Measurements from ENCODE around the gene TMEM184B.

DNA sequence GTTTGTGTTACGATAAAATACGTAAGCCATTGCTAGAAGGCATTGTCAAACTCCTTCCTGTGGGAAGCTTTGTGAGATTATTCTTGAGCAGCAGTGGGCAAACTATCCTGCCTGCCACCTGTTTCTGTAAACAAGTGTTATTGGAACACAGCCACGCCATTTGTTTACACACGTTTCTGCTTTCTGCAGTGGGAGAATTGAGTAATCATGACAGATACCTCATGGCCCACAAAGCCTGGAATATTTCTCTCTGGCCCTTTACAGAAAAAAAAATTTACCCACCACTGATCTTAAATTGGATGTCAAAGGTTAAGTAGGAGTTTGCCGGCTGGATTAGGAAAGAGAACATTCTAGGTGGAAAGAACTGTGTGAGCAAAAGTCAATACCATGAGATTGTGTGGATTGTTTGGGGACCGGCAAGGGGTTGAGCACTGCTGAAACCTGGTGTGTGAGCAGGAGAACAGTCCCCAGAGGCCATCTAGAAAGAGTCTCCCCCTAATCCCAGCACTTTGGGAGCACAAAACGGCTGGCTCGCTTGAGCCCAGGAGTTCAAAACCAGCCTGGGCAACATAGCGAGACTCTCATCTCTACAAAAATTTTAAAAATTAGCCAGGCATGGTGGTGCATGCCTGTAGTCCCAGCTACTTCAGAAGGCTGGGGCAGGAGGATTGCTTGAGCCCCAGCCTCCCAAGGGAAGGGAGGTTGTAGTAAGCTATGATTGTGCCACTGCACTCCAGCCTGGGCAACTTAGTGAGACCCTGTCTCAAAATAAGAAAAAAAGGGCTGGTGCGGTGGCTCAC is 85.2 kb downstream of the TMEM184B start:
- TF ChIP-seq, protein P1, sequence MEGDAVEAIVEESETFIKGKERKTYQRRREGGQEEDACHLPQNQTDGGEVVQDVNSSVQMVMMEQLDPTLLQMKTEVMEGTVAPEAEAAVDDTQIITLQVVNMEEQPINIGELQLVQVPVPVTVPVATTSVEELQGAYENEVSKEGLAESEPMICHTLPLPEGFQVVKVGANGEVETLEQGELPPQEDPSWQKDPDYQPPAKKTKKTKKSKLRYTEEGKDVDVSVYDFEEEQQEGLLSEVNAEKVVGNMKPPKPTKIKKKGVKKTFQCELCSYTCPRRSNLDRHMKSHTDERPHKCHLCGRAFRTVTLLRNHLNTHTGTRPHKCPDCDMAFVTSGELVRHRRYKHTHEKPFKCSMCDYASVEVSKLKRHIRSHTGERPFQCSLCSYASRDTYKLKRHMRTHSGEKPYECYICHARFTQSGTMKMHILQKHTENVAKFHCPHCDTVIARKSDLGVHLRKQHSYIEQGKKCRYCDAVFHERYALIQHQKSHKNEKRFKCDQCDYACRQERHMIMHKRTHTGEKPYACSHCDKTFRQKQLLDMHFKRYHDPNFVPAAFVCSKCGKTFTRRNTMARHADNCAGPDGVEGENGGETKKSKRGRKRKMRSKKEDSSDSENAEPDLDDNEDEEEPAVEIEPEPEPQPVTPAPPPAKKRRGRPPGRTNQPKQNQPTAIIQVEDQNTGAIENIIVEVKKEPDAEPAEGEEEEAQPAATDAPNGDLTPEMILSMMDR (IDR thresholded peaks at IDR 0.05): no peak
- TF ChIP-seq POLR2A (IDR thresholded peaks at IDR 0.05): no peak
